Stimulated activated CD8-positive, alpha-beta memory T cell treated with anti-CD3 and anti-CD28 coated beads, Interleukin-2, amount 100 ng/mL, for 1 hour (primary cell): ENCODE results near the gene OAS3.
"Not testable (repeated sequence)": the region's sequence is repeated elsewhere in the genome, so short reads cannot be mapped to it uniquely, and the experiment has no call there.

ENCODE experiments used
- DNase-seq, 2 donors: peaks; one replicate each; pipeline ENCODE4 v3.0.0-alpha.2; 2020; ENCODE audit warnings: low read depth in 2 of 2

The OAS3 gene

GRCh38 chr12:112924986-112925385, 13.3 kb upstream of the OAS3 start:
- no peak for DNase-seq

- not testable (repeated sequence) for DNase-seq
Observed at GRCh38 chr12:112926416-112927033, 11.7 kb upstream of the OAS3 start.

- no peak for DNase-seq
Observed at GRCh38 chr12:112927475-112927874, 10.8 kb upstream of the OAS3 start.

- DNase-seq, result no peak
Observed at GRCh38 chr12:112927925-112928324, 10.3 kb upstream of the OAS3 start.

- no peak for DNase-seq
Observed at GRCh38 chr12:112928978-112929377, 9.3 kb upstream of the OAS3 start.

DNA sequence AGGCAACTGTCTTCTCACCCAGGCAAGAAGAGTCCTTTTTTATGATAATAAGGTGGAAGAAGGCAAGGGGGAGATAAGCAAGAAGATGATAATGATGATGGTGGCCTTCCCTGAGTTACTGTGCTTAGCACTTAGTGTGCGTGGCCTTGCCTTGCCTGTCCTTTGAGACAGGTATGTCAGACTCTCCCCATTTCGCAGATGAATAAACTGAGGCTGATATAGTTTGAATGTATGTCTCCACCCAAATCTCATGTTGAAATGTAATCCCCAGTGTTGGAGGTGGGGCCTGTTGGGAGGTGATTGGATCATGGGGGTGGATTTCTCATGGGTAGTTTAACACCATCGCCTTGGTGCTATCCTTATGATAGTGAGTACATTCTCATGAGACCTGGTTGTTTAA, 8.6 kb upstream of the OAS3 start:
- DNase-seq, result no peak

- no peak for DNase-seq
Observed at GRCh38 chr12:112930350-112930749, 7.9 kb upstream of the OAS3 start.

DNA sequence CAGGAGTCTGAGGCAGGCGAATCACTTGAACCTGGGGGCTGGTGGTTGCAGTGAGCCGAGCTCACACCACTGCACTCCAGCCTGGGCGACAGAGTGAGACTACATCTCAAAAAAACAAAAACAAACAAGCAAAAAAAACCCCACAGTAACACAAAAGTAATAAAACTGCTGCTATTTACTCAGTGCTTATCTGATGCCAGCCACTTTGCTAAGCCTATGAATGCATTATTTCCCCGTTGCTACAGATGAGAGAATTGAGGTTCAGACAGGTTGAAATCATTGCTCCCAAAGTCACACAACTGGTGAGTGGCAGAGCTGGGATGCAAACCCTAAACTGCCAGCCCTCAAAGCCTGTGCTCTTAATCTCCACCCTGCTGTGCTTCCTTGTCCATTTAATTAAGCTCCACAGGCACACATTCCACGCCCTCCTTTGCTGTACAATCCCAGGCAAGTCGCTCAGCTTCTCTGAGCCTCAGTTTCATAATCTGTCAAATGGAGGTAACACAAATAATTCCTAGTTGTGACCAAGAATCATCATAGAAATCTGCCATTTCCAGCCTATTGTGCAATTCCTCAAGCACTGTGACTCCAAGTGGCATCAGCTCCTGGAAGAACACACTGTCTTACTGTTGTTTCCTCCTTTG, 5.7 kb upstream of the OAS3 start:
- DNase-seq, result no peak

DNA sequence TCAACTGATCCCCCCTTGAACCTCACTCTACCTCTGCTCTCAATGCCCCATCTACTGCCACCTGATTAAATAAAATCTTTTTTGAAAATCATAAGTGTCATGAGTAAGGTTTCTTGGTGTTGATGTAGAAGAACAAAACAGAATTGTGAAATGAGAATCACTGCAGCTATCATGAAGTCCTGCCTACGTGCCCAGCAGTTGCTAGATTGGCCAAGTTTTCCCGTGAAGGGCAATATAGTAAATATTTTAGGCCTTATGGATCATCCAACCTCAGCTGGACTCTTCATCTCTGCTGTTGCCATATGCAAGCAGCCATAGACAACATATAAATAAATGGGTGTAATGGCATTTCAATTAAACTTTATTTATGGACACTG, 5.2 kb upstream of the OAS3 start:
- DNase-seq, result no peak

DNA sequence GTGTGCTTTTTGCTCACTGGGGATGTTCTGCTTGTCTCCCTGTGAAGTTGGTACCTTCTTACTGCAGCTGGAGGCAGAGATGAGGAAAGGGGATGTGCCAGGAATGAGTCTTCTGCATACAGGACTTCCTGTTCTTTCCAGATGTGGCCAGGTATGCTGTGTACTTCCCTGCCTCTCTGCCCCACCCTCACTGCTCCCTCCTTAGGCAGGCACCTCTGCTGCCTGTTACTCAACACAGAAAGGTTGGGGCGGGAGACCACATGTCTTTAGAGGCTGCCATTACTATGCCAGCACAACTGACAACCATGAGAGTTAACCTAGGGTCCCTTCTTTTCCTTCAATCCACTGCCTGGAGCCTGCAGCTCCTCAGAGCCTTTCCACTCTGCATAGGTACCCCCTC, 2.0 kb upstream of the OAS3 start:
- DNase-seq, result no peak

DNA sequence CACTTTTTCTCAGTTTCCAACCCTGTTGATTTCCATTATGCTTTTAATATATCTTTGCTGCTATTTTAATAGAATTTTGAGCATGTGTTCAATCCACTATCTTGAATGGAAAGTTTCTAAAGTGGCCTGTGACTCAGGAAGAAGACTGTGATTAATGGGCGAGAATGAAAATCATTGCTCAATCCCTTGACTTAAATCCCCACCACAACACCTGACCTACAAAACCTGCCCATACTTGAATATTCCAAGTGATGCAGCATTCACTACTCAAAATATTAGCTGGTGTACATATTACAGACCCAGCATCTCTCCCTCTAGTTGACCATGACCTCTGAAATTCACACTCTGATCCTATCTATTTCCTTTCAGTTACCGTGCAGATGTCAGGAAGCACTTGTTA, 1.3 kb upstream of the OAS3 start:
- DNase-seq, result no peak

DNA sequence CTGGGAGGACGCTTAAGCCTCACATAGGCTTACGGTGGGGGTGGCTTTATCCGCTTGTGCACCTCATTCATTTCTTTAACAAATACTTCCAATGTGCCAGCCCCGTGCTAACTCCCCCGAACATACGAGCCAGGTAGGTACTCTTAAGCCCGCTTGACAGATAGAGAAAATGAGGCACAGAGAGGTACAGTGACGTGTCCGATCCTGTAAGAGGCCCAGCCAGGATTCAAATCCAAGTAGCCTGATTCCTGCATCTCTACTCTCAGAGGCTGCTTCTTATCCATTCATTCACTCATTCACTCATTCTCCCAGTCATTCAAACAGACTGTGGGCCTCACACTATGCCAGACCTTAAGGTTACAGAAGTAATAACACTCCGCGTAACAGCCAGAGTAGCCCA, 477 bp downstream of the OAS3 start:
- DNase-seq, result no peak

GRCh38 chr12:112939761-112940381, 1.6 kb downstream of the OAS3 start:
- no peak for DNase-seq

DNA sequence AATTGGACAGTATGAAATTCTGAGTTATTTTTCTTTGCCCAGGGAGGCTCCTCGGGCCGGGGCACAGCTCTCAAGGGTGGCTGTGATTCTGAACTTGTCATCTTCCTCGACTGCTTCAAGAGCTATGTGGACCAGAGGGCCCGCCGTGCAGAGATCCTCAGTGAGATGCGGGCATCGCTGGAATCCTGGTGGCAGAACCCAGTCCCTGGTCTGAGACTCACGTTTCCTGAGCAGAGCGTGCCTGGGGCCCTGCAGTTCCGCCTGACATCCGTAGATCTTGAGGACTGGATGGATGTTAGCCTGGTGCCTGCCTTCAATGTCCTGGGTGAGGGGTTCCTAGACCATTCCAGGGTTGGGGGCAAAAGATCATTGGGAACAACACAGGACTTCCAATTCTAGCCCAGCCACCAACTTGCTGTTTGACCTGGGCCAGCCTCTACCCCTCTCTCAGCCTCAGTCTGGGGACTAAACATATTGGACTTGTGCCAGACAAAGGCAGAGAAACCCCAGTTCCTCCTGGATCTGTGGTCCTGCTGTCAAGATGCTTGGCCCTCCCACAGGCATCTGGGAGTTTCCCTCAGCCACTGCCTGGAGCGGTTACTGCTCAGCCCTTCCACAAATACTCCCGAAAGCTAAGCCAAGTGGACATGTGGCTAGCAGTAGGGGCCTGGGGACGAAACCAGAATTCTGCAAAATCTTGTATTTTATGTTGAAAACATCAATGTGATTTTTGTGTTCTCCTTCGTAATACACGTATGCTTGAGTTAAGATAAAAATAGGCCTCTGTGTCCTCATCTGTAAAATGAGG, 3.5 kb downstream of the OAS3 start:
- no peak for DNase-seq

- DNase-seq, result no peak
Observed at GRCh38 chr12:112942572-112942971, 4.3 kb downstream of the OAS3 start.

DNA sequence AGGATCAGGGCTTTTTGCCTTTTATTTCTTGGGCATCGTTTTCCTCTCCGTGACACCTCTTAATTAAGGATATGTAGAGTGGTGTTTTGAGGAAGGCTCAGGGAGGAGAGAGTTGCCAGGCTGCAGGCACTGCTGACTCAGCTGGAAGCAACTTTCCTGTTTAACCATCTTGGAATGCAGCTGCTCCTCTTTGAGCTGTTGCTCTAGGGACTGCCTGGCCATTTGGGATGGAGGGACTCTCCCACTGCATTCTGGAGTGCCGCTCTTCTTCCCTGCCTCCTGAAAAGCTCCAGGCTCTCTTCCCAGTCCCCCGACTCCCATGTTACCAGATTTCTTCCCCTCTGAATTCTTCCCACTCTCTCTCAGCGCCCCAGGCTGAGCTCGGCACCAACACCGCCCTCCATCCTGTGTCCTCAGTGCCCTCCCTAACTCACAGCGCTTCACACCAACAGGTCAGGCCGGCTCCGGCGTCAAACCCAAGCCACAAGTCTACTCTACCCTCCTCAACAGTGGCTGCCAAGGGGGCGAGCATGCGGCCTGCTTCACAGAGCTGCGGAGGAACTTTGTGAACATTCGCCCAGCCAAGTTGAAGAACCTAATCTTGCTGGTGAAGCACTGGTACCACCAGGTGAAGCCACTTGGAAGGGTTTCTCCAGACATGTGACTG, 5.9 kb downstream of the OAS3 start:
- DNase-seq, result no peak

DNA sequence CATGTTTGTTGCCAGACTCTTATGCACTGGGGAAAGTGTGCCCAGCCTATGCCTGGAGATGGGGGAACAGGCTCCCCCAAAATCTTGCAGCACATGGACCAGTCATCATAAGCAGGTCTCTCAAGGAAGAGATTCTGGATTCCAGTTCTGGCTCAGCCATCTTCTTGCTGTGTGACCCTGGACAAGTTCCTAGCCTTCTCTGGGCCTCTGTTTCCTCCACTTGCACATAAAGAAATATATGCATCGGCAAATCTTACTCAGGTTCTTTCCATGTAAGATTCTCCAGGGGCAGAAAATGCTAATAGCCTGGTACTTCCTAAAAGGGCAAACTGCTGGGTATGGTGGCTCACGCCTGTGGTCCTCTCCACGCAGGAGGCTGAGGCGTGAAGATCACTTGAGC, 7.2 kb downstream of the OAS3 start:
- DNase-seq, result no peak

DNA sequence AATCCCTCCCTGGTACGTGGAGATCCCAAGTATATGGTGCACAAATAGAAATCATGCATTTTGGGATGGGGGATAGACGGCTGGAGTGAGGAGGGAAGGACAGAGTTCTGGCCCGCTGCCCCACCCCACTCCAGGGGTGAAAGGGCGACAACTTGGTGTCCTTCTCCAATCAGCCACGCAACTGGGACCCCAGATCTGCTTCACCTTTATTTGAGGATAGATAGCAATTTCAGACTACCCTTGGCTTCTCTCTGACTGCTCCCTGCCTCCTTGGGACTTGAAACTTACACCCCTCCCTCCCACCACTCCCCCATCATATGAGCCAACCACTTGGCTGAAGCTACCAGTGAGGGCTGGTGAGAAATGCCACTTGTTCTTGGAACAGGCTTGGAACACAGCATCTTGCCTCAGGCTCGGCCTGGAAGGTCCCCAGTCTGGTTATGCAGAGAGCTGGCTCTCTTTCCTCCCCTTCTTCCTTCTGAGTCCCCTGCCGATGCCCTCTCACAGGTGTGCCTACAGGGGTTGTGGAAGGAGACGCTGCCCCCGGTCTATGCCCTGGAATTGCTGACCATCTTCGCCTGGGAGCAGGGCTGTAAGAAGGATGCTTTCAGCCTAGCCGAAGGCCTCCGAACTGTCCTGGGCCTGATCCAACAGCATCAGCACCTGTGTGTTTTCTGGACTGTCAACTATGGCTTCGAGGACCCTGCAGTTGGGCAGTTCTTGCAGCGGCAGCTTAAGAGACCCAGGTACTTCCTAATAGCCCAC, 8.1 kb downstream of the OAS3 start:
- DNase-seq, result no peak

GRCh38 chr12:112947314-112947713, 9.0 kb downstream of the OAS3 start:
- no peak for DNase-seq

GRCh38 chr12:112947761-112948160, 9.5 kb downstream of the OAS3 start:
- no peak for DNase-seq

DNA sequence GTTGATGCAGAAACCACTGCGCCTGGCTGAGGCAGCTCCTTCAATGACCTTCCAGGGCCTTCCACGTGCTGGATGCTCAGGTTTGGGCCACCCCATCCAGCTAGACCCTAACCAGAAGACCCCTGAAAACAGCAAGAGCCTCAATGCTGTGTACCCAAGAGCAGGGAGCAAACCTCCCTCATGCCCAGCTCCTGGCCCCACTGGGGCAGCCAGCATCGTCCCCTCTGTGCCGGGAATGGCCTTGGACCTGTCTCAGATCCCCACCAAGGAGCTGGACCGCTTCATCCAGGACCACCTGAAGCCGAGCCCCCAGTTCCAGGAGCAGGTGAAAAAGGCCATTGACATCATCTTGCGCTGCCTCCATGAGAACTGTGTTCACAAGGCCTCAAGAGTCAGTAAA, 10.5 kb downstream of the OAS3 start:
- no peak for DNase-seq
